Measurements from ENCODE around the gene SPI1.
"Not testable (repeated sequence)": the region's sequence is repeated elsewhere in the genome, so short reads cannot be mapped to it uniquely, and the experiment has no call there.

DNA sequence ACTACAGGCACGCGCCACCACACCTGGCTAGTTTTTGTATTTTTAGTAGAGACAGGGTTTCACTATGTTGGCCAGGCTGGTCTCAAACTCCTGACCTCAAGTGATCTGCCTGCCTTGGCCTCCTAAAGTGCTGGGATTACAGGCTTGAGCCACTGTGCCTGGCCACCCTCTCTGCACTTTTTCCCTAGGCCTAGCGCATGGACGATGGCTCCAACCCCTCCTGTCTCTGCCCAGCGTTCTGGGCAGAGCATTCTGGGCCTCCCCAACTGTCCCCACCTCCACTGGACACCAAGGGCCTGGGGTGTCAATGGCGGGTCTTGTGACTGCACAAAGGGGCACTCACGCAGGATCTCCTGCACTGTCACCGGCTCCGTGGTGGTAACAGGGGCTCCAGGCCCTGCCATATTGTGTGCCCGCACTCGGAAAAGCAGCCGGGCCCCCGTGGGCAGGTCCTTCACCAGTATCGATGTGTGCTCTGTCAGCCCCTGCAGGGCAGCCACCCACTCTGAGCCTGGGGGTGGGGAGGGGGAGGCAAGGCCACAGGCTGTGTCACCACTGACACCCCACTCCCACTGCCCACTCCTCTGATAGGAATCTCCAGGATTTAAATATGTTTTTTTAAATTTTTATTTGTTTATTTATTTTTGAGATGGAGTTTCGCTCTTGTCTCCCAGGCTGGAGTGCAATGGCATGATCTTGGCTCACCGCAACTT lies 43.5 kb downstream of the SPI1 start:
- TF ChIP-seq, protein P1, sequence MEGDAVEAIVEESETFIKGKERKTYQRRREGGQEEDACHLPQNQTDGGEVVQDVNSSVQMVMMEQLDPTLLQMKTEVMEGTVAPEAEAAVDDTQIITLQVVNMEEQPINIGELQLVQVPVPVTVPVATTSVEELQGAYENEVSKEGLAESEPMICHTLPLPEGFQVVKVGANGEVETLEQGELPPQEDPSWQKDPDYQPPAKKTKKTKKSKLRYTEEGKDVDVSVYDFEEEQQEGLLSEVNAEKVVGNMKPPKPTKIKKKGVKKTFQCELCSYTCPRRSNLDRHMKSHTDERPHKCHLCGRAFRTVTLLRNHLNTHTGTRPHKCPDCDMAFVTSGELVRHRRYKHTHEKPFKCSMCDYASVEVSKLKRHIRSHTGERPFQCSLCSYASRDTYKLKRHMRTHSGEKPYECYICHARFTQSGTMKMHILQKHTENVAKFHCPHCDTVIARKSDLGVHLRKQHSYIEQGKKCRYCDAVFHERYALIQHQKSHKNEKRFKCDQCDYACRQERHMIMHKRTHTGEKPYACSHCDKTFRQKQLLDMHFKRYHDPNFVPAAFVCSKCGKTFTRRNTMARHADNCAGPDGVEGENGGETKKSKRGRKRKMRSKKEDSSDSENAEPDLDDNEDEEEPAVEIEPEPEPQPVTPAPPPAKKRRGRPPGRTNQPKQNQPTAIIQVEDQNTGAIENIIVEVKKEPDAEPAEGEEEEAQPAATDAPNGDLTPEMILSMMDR (IDR thresholded peaks at IDR 0.05): not testable (repeated sequence)
- not testable (repeated sequence) for TF ChIP-seq POLR2A (IDR thresholded peaks at IDR 0.05)

Data from vagina (tissue), 2 donors.